Mucosa of descending colon (tissue), 3 donors: ENCODE data around the gene PTGS1. TPM values are rescaled to one million over a fixed set of nuclear protein-coding genes. Genes with fewer than 3 reads are reported as not detected.
A peak's percentile ranks its signal among the peaks of the same experiment; 100 is the strongest.

Experiments
- ATAC-seq: fragments of 200-7000 bp; cut with Tn5 transposase; one replicate; pipeline ENCODE4 v1.9.1; 2020; ENCODE audit warnings: mild to moderate bottlenecking, moderate library complexity
- DNase-seq, 3 donors: peaks; one replicate each; pipeline ENCODE4 v3.0.0-alpha.2; 2020
- H3K36me3 ChIP-seq: fragments of 200-600 bp; one replicate; pipeline ENCODE4 v1.8.0; 2021; ENCODE audit warnings: low read depth, mild to moderate bottlenecking
- H3K4me1 ChIP-seq: fragments of 200-600 bp; one replicate; pipeline ENCODE4 v1.8.0; 2021; ENCODE audit warnings: low read depth, mild to moderate bottlenecking
- H3K4me3 ChIP-seq: fragments of 200-600 bp; one replicate; pipeline ENCODE4 v1.8.0; 2021; ENCODE audit warnings: mild to moderate bottlenecking
- H3K9me3 ChIP-seq: fragments of 200-600 bp; one replicate; pipeline ENCODE4 v1.8.0; 2021; ENCODE audit warnings: mild to moderate bottlenecking
- intact Hi-C, 2 donors: fragments of 100-400 bp; cut with DNase I in 1 of 2; cut with micrococcal nuclease in 1 of 2; formaldehyde crosslinking; loops; one replicate each; pipeline versions ENCODE4 v1.11.0 to v1.11.1; 2022; cut with DNase I, micrococcal nuclease
- total RNA-seq, 3 donors: library from RNA; stranded (reverse); fragmentation: NEBNext Ultra II Directional in 2 of 3; extraction: Animal tissue kit (Norgen Biotek cat#: 25700) in 2 of 3; gene quantifications; one replicate each; pipeline versions ENCODE4 v1.2.1 to v1.2.4, GENCODE V29; 2021 to 2023
- TF ChIP-seq, protein P1 (sequence below): fragments of 200-600 bp; IDR thresholded peaks from one replicate; pipeline ENCODE4 v1.8.0; 2022; ENCODE audit warnings: antibody characterized with exemption, mild to moderate bottlenecking
- donor health status: DM: no; HTN: no; CAD: no; lungs with moderate emphysema.
- donor health status: DM: no; HTN: no; CAD: no.
- donor health status: DM: no; HTN: yes; CAD: no.

Gene PTGS1
- total RNA-seq, 3 donors from 2014 or later, result 8.8 to 192 (median 15.3) TPM

DNA sequence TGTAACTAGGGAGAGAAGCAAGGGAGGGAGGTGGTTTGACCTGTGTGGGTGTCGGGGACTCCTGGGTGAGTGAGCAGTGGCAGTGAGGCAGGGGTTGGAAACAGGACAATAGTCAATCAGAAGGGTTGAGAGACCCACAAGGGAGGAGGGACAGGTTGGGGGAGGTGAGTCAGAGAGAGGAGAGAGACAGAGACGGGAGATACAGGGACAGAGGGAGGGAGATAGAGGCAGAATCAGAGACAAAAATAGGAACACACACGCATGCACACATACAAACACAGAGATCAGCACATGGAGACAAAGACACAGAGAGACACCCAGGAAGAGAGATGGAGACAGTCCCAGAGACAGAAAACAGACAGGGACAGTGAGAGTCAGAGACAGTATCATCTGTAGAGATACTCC, 39.3 kb upstream of the PTGS1 start:
- no peaks in the 10 kb centered on the region for H3K4me1 ChIP-seq
- H3K36me3 ChIP-seq, result no peaks in the 10 kb centered on the region
- TF ChIP-seq, protein P1, sequence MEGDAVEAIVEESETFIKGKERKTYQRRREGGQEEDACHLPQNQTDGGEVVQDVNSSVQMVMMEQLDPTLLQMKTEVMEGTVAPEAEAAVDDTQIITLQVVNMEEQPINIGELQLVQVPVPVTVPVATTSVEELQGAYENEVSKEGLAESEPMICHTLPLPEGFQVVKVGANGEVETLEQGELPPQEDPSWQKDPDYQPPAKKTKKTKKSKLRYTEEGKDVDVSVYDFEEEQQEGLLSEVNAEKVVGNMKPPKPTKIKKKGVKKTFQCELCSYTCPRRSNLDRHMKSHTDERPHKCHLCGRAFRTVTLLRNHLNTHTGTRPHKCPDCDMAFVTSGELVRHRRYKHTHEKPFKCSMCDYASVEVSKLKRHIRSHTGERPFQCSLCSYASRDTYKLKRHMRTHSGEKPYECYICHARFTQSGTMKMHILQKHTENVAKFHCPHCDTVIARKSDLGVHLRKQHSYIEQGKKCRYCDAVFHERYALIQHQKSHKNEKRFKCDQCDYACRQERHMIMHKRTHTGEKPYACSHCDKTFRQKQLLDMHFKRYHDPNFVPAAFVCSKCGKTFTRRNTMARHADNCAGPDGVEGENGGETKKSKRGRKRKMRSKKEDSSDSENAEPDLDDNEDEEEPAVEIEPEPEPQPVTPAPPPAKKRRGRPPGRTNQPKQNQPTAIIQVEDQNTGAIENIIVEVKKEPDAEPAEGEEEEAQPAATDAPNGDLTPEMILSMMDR, result no peak
- DNase-seq (no peak), ATAC-seq (no peak)
- no peaks in the 10 kb centered on the region for H3K9me3 ChIP-seq
- no peak overlapping the region for H3K4me3 ChIP-seq
- intact Hi-C loops, result no loop called here

DNA sequence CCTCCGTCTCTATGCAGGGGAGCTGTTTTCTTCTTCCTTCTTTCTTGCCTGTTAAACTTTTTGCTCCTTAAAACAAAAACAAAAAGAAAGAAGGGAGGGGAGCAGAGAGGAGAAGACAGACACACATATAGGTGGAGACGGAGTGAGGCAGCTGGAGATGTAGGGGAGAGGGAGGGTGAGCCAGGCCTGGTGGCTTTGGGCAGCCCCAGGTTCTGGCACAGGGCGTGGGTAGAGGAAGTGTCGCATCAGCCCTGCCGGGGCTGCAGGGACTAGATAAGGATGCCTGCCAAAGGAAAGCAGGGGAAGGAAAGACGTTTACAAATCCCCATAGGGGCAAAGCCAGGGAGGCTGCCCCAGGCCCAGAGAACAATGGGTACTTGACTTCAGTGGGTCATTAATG, 38.7 kb upstream of the PTGS1 start:
- H3K4me1 ChIP-seq, result no peaks in the 10 kb centered on the region
- no peaks in the 10 kb centered on the region for H3K9me3 ChIP-seq
- intact Hi-C loops, result no loop called here
- TF ChIP-seq, protein P1, result no peak
- DNase-seq (no peak), ATAC-seq (peak; percentile 23)
- no peaks in the 10 kb centered on the region for H3K36me3 ChIP-seq
- no peak overlapping the region for H3K4me3 ChIP-seq

DNA sequence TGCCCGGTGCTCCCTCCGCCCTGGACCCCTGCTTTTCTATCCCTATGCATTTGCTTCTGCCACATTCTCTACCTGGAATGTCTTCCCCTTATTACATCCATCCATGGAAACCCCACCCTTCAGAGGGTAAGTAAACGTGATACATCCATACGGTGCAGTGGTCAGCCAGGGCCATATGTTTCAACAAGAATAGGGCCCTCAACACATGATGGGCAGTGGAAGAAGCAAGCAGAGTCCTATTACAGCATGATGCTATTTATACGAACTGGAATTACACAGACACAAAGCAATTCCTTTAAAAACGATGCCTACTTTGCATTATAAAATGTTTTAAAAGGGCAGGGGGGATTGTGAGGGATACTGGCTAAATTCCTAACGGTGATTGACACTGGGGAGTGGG, 38.2 kb upstream of the PTGS1 start:
- TF ChIP-seq, protein P1, result no peak
- intact Hi-C loops, result no loop called here
- H3K4me1 ChIP-seq, result no peaks in the 10 kb centered on the region
- no peaks in the 10 kb centered on the region for H3K36me3 ChIP-seq
- no peak for ATAC-seq
- DNase-seq, result no peak
- no peak overlapping the region for H3K4me3 ChIP-seq
- no peaks in the 10 kb centered on the region for H3K9me3 ChIP-seq

DNA sequence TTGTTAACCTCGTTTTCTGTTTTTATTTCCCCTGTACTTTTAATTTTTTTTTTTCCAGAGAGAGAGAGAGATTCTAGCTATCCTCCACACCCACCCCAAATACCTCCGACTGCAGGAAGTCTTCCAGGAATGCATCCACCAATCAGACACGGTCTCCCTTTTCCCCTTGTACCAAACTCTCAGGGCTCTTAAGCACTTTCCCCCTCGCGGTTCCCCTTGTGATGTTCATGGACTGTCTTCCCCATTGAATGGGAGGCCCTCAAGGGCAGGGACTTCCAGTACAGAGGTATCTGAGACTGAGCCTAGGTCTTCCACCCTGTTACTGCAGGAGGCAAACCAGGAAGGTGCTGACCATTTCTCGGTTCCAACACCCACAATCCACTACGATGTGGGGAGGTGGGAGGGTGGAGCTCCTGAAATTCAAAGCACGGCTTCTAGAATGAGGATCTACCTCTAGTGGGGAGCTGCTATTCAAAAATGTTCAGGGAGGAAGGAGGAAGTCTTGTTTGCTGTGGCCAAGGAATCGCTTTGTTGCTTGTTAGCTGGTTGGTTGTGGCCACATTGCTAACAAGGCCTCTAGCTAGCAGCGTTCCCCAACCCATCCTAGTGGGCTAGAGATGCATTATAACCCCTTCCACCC, 37.5 kb upstream of the PTGS1 start:
- Histone ChIP-seq H3K9me3 (no peaks in the 10 kb centered on the region), H3K4me3 (no peak overlapping the region), H3K4me1 (no peaks in the 10 kb centered on the region), H3K36me3 (no peaks in the 10 kb centered on the region)
- intact Hi-C loops, result no loop called here
- DNase-seq, result no peak
- no peak for ATAC-seq
- TF ChIP-seq, protein P1, result no peak

DNA sequence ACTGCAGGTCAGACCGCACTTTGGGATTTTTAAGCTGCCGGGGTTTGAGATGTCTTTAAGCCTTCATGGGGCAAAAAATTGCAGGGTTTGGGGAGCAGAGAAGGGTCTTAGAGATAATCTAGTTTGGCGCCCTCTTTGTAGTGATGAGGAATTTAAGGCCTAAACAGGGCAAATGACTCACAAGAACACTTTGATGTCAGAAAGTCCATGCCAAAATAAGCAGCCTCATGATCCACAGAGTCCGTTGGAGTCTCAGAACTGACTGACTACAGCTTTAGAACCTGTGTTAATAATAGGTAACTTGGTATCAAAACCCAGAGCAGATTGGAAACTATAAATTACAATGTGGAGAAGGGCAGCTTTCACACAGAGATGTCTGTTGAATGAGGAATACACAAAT, 35.9 kb upstream of the PTGS1 start:
- Histone ChIP-seq H3K36me3 (no peaks in the 10 kb centered on the region), H3K4me3 (no peak overlapping the region), H3K4me1 (no peaks in the 10 kb centered on the region), H3K9me3 (no peaks in the 10 kb centered on the region)
- intact Hi-C loops, result no loop called here
- ATAC-seq (no peak), DNase-seq (no peak)
- TF ChIP-seq, protein P1, result no peak

DNA sequence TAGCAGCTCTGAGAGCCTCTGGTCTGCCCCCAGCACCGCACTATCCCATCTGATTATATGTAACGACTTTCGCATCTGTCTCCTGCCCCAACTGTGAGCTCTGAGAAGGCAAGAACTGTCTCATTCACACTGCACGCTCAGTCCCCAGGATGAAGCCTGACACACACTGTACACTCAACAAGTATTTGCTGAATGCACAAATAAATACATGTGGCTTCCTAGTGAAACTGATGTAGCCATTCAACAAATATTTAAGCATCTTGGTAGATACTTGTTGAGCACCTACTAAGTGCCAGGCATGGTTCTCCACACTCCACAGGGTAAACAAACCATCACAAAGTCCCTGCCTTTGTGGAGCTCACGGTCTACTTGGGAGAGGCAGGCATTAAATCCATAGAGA, 34.6 kb upstream of the PTGS1 start:
- DNase-seq (no peak), ATAC-seq (no peak)
- Histone ChIP-seq H3K4me1 (no peaks in the 10 kb centered on the region), H3K4me3 (no peak overlapping the region), H3K36me3 (no peaks in the 10 kb centered on the region), H3K9me3 (no peaks in the 10 kb centered on the region)
- TF ChIP-seq, protein P1, result no peak
- intact Hi-C loops, result no loop called here
